ENCODE data around the gene IFNK. TPM values are rescaled to one million over a fixed set of nuclear protein-coding genes. Genes with fewer than 3 reads are reported as not detected.

The IFNK gene
- total RNA-seq, 2 donors from 2014 or later = not detected

DNA sequence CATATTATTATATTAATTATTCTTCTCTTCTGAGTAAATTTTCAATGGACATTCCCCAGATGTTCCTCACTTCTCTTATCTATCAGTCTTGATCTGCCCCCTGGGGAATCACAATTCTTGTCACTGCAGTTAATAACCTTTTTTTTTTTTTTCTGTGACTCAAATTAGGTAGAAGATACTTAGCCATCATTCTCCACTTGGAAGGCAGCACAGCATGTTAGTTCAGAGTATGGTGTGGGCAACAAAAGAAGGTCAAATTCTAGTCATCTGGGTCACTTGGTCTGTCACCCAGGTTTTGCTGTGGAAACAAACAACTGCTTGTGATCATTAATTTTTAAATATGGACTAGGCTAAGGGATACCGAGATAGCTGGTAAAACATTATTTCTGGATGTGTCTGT, 13.7 kb downstream of the IFNK start:
- Histone ChIP-seq H3K9ac (ENCODE audit: low read depth in 2 of 2, low read length in 2 of 2) (no peak overlapping the region), H3K27ac (no peak overlapping the region), H3K4me1 (peaks cover 4% of the 10 kb centered on the region)

DNA sequence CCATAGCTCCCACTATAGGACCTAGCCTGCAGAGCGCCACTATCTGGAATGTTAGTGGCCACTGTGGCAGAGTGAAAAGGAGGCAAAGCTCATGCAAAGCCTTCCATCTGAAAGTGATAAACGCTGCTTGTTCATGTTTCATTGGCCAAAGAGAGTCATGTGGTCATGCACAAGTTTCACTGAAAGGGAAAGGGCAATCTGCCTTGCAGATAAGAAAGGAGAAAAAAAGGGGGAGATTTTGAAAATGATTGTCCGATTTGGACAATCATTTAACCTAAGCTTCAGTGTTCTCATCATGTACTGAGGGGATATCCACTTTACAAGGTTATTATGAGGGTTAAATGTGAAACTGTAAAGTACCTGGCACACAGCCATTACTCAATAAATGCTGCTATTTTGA, 14.6 kb downstream of the IFNK start:
- Histone ChIP-seq H3K9me3 (no peaks in the 10 kb centered on the region), H3K27me3 (no peaks in the 10 kb centered on the region), H3K4me1 (peaks cover 4% of the 10 kb centered on the region), H3K9ac (ENCODE audit: low read depth in 2 of 2, low read length in 2 of 2) (no peak overlapping the region), H3K4me3 (no peak overlapping the region), H3K27ac (peak overlapping the region; percentile 60), H3K36me3 (no peaks in the 10 kb centered on the region)
- TF ChIP-seq, protein P1, sequence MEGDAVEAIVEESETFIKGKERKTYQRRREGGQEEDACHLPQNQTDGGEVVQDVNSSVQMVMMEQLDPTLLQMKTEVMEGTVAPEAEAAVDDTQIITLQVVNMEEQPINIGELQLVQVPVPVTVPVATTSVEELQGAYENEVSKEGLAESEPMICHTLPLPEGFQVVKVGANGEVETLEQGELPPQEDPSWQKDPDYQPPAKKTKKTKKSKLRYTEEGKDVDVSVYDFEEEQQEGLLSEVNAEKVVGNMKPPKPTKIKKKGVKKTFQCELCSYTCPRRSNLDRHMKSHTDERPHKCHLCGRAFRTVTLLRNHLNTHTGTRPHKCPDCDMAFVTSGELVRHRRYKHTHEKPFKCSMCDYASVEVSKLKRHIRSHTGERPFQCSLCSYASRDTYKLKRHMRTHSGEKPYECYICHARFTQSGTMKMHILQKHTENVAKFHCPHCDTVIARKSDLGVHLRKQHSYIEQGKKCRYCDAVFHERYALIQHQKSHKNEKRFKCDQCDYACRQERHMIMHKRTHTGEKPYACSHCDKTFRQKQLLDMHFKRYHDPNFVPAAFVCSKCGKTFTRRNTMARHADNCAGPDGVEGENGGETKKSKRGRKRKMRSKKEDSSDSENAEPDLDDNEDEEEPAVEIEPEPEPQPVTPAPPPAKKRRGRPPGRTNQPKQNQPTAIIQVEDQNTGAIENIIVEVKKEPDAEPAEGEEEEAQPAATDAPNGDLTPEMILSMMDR (IDR thresholded peaks at IDR 0.05) = no peak
- intact Hi-C loops (cut with DNase I) = no loop called here
- no peak for DNase-seq

More for the DNA sequence above, 13.7 kb downstream of the IFNK start:
- no peaks in the 10 kb centered on the region for H3K9me3 ChIP-seq
- DNase-seq = no peak
- H3K36me3 ChIP-seq = no peaks in the 10 kb centered on the region
- TF ChIP-seq, protein P1 (IDR thresholded peaks at IDR 0.05) = no peak
- no peak overlapping the region for H3K4me3 ChIP-seq
- intact Hi-C loops (cut with DNase I) = no loop called here
- H3K27me3 ChIP-seq = no peaks in the 10 kb centered on the region

DNA sequence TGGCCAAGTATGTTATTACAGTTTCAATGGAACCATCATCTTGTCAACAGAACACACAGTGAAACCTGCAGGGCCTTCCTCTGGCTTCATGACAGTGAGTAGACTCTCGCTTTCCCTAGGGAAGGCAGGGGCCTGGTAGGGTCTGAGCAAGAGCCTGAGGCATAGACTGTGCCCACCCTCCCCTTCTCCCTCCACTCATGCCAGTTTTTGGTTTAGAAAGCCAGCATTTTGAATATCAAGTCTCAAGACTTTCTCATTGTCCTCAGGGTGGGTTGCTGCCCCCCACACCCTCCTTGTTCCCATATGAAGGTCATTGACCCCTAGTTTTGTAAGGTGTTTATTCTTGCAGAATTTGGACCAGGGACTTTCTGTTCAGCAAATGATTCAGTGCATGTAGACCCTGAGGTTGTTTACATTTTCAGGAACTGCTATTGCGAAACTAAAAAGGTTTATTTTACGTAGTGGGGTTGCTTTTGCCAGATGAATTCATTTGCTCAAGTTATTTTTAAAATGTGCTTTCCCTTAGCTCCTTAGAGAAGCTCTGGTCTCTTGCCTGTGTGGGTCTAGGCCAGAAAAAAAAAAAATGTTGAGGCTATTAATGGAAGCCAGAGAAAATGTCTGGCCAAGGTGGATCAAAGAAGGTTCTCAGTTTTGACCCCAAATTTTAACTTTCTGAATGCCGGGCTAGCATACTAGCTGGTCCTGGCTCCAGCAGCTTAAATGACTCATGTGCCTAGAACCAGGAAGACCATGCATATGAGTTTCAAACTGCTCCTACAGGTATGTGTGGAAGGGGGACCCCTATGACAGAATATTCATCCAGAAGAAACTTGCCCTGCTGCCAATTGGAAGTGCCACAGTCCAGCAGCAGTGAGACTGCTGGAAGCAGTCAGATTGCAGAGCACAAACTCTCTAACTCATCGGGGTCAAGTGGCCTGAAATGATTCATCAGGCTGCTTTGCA, 15.7 kb downstream of the IFNK start:
- Histone ChIP-seq H3K4me1 (peaks cover 4% of the 10 kb centered on the region), H3K4me3 (no peak overlapping the region), H3K27ac (peak overlapping the region; percentile 60), H3K36me3 (no peaks in the 10 kb centered on the region), H3K27me3 (no peaks in the 10 kb centered on the region), H3K9me3 (no peaks in the 10 kb centered on the region), H3K9ac (ENCODE audit: low read depth in 2 of 2, low read length in 2 of 2) (no peak overlapping the region)
- TF ChIP-seq, protein P1 (IDR thresholded peaks at IDR 0.05) = no peak
- intact Hi-C loops (cut with DNase I) = loop anchor here (10.0 kb wide), 1 partner anchor 505 kb away; no protein-coding TSS in a partner anchor
- no peak for DNase-seq

DNA sequence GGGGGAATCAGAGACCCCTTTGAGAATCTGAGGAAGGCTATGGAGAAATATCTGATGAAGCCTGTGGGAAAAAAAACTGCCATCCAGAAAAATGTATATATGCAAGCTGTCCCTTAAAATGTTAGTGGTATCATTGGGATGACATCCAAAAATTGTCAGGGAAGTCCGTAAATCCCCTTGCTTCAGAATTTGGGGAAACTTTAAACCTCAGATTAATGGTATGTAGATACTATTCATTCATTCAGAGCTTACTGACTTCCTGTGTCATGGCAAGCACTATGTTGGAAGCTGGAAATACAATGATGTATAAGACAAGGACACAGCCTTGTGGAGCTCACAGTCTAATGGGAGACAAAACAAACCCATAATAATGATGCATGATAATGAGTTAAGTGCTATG, 16.4 kb downstream of the IFNK start:
- Histone ChIP-seq H3K27ac (no peak overlapping the region), H3K9ac (ENCODE audit: low read depth in 2 of 2, low read length in 2 of 2) (no peak overlapping the region), H3K9me3 (no peaks in the 10 kb centered on the region), H3K27me3 (no peaks in the 10 kb centered on the region), H3K36me3 (no peaks in the 10 kb centered on the region), H3K4me1 (peaks cover 4% of the 10 kb centered on the region), H3K4me3 (no peak overlapping the region)
- TF ChIP-seq, protein P1 (IDR thresholded peaks at IDR 0.05) = no peak
- DNase-seq = no peak
- intact Hi-C loops (cut with DNase I) = loop anchor here (10.0 kb wide), 1 partner anchor 506 kb away; no protein-coding TSS in a partner anchor

DNA sequence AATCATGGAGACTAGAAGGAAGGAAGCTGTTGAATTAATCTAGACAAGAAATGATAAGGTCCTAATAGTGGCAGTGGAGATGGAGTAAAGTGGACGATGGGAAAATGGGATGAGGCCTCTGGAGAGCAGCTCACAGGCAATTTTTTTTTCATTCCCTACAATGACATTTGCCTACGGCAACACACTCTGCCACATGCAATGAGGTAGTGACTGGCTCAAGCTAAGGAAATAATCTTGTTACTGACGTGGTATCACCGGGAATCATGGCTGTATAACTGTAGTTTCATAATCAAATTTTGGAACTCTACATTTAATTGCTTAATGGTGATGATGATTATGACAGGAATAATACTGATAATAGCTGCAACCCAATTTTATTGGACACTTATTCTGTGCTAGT, 17.6 kb downstream of the IFNK start:
- no peak overlapping the region for H3K27ac ChIP-seq
- intact Hi-C loops (cut with DNase I) = loop anchor here (10.0 kb wide), 1 partner anchor 507 kb away; no protein-coding TSS in a partner anchor

More for the DNA sequence above, 17.6 kb downstream of the IFNK start:
- no peaks in the 10 kb centered on the region for H3K36me3 ChIP-seq
- H3K9ac ChIP-seq (ENCODE audit: low read depth in 2 of 2, low read length in 2 of 2) = no peak overlapping the region
- no peak for DNase-seq
- H3K9me3 ChIP-seq = no peaks in the 10 kb centered on the region
- TF ChIP-seq, protein P1 (IDR thresholded peaks at IDR 0.05) = no peak
- no peak overlapping the region for H3K4me3 ChIP-seq
- peaks cover 4% of the 10 kb centered on the region for H3K4me1 ChIP-seq
- no peaks in the 10 kb centered on the region for H3K27me3 ChIP-seq

Data from colonic mucosa (tissue), 4 donors.